GM18499 (cell line): ENCODE data around the gene RPUSD1.
"Not testable (repeated sequence)": the region's sequence is repeated elsewhere in the genome, so short reads cannot be mapped to it uniquely, and the experiment has no call there.

Source experiments
- ATAC-seq: cut with Tn5 transposase; IDR thresholded peaks from one replicate; pipeline ENCODE4 v1.9.1; 2021; ENCODE audit warnings: moderate number of reproducible peaks; ENCODE audit not compliant: insufficient read depth, unreplicated experiment

The RPUSD1 gene

DNA sequence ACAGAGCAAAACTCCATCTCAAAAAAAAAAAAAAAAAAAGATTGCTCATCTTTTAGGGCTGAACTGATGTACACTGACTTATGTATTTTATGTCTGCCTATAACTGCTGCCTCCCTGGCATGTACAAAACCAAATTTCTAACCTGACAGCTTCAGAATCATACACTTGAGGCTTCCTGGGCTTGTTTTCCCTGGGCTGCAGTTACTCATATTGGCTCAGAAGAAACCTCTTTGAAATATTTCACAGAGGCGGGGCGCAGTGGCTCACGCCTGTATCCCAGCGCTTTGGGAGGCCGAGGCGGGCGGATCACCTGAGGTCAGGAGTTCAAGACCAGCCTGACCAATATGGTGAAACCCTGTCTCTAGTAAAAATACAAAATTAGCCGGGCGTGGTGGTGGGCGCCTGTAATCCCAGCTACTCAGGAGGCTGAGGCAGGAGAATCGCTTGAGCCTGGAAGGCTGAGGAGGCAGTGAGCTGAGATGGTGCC is 34.0 kb downstream of the RPUSD1 start:
- ATAC-seq = not testable (repeated sequence)

- ATAC-seq = no peak
Observed at GRCh38 chr16:752007-752312, 36.2 kb downstream of the RPUSD1 start.

DNA sequence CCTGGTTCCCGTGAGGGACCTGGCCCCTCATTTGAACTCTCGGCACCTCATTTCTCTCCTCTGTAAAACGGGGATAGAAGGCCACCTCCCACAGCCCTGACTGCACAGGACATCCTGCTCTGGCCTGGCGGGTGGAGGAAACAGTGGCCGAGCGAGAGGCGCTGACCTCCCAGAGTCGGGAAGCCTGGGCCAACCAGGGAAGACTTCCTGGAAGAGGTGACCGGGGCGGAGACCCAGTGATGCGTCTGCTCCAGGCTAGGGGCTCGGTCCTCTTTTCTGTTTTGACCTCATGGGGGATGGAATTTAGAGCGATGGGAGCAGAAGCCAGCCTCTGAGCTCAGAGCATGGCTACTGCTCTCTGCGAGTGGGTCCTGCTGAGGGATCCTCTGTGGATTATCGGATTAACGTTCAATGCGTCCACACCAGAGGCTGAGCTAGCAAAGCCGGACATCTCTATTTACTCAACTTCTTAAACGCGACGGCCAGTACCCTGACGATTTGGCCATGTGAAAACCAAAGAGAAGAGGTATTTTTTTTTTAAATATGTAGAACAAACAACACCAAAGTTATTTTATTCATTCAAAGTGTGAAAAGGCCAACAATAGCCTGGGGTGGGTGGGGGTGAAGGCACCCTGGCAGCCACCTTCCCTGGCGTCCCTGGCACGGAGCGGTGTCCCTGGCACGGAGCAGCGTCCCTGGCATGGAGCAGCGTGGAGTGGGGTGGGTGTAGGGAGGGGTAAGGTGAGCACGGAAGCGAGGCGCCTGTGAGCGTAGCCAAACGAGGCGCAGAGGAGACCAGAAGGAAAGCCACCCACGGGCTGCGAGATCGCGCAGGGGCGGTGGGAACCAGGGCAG is 36.8 kb downstream of the RPUSD1 start:
- no peak for ATAC-seq

DNA sequence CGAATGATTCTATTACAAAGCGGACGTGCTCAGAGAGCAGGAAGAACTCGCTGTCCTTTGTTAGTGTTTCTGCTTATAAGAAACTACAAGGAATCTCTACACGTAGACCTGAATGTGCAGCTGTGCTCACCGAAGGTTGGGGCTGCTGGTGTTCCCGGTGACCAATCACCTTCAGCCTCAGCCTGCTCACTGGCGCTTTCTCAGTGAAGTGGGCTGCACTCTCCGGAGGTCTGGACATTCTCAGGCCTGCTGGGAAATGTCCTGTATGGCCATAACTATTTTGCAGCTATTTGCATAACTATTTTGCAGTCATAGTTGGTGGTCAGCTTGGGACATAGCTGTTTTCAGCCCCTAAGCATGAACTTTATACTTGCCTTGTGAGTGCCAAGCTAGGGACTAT is 37.7 kb downstream of the RPUSD1 start:
- ATAC-seq = no peak

GRCh38 chr16:749010-749409 is 39.2 kb downstream of the RPUSD1 start:
- no peak for ATAC-seq

GRCh38 chr16:747978-748746 is 40.0 kb downstream of the RPUSD1 start:
- ATAC-seq = no peak

DNA sequence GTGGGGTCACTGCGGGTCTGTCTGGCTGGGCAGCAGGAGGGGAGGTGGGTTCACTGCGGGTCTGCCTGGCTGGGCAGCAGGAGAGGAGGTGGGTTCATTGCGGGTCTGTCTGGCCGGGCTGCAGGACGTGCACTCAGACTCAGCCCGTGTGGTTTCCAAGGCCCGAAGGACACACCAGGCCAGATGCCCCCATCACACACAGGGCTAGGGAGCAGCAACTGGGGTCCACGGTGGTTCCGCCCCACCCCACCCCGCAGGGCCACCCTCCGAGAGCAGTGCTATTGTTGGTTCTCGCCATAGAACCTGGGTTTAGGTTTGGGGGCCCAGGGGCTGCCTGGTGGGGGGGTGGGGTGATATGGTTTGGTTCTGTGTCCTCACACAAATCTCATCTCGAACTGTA is 41.5 kb downstream of the RPUSD1 start:
- no peak for ATAC-seq

DNA sequence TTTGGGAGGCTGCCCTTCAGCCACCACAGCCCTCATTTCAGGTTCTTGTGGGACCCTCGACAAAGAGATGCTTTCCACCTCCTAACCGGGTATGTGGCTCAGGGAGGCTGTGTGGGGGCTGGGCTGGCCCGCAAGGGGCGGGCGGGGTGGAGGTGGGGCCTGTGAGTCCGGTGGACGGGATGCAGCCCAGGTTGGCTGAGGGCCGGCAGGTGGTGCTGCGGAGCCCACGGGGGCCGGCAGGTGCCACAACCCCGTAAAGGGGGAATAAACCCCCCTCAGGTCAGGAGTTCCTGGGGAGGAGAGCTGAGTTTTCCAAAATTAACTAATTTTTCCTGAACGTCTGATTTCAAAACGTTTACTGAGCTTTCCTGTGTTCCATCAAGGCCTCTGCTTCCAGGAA is 42.4 kb downstream of the RPUSD1 start:
- ATAC-seq = no peak

DNA sequence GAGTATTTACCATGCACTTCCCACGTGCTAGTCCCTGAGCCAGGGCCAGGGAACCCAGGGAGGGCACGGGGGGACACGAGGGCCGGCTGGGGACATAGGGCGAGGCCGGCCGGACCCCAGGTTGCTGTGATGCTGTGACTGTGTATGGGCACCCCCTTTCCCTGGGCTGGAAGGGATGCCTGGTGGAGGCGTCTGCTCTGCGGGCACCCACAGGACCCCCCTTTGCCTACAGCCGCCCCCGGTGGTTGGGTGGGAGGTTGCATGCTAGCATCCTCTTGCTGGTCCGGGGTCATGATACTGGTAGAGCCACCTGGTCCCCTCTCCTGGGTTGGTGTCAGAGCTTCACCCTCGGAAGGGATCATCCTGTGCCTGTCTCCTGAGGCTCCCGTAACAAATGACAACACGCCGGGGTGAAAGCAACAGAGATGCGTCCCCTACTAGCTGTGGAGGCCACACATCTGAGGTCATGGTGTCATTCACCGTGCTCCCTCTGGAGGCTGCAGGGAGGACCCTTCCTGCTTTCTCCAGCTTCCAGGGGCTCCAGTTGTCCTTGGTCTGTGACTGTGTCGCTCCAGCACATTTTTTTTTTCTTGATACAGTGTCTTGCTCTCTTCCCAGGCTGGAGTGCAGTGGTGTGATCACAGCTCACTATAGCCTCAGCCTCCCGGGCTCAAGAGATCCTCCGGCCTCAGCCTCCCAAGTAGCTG is 44.2 kb downstream of the RPUSD1 start:
- no peak for ATAC-seq

GRCh38 chr16:742894-743293 is 45.3 kb downstream of the RPUSD1 start:
- not testable (repeated sequence) for ATAC-seq

GRCh38 chr16:741986-742629 is 46.1 kb downstream of the RPUSD1 start:
- no peak for ATAC-seq

DNA sequence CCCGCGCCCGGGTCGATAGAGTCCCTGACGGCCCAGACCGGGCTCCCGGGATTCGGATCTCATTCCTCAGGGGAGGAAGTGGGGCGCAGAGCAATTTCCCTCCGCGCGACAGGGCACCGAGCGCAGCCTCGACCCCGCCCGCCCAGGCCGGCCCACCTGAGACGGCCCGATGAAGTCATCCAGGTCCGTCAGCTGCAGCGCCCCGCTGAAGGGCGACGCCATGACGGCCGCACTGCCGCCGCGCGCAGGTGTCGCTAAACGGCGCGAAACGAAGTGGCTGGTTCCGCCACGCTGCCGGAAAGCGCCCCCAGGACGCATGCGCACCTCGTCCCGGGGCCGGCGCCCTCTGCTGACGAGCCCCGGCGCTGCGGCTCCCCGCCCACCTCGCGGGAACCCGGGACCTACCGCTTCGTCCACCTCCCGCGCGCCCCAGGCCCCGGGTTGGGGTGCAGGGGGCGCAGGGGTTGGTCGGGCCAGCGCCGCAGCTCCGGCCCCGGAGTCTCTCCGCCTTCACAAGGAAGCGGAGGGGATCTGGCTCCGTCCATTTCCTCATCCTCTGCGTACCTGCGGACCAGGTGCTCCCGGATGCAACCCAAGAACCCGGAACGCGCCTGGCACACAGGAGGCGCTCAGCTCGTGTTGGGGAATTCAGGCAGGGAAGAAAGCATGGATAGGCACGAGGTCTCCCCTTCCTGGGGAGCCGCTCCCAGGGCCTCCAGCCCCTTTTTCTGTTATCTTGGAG is 47.2 kb downstream of the RPUSD1 start, which contains the start of gene CIAO3:
CIAO3 (minus strand) TSS at position 234 of the 742 bp plus-strand sequence; CDS start at position 222, 12 bp downstream.
- ATAC-seq = no peak

GRCh38 chr16:740459-740763 is 47.8 kb downstream of the RPUSD1 start:
- no peak for ATAC-seq

DNA sequence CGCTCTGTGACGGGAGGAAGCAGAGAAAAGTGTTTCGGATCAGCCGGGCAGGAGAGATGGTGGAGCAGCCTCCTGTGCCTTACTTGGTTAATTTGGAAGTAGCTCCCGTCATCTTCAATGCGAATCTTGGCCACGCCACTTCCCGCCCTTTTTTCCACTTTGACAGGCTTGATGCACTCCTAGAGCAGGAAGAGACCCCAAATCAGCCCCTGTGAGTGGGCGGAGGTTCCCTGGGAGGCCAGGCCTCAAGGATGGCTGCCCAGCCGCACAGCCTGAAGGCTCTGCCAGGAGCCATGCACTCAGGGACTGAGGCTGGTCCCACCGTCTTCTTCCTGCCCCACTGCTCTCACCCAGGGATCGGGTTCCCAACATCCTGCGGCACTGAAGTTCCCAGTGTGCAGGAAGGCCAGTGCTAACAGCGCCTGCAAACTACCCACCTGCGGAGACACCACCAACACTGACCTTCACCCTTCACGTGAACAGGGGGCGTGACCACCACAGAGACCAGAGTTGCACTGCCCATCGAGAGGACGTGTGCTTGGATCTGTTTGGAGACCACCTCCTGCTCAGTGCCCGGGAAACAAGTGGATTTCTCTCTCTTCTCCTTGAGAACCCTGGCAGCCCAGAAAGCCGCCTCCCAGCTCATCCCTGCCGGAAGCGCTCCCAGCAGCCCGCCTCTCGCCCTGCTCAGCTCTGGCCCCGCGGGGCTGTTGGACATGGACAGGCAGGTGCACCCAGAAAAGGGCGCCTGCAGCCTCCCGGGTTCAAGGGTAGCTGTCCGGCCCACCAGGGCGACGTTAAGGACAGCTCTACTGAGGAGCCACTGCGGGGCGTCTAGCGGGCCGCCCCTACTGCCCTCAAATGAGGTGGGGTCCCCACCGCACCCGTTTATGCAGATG is 48.4 kb downstream of the RPUSD1 start:
- no peak for ATAC-seq

DNA sequence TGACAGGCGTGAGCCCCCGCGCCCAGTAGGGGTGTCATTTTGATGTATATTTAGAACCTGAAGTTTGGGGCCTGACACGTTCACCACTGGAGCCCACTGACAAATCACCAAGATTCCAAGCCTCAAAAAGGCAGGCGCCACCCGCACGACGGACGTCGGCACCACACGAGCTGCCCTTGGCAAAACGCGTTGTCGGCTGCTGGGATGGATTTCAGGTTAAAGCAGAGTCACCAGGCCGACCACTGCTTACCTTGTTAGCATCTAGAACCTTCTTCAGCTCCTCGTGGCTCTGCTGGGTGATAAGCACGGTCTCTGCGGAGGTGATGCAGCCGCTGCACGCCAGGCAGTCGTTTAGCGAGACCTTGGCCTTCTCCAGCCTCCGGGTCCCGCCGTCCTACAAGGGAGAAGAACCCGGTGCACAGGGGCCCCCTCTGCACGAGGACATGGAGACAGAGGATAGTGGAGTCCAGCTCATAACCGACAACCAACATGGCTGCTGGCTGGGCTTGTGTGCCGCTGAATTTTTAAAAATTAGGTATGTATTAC is 51.2 kb downstream of the RPUSD1 start:
- ATAC-seq = no peak

DNA sequence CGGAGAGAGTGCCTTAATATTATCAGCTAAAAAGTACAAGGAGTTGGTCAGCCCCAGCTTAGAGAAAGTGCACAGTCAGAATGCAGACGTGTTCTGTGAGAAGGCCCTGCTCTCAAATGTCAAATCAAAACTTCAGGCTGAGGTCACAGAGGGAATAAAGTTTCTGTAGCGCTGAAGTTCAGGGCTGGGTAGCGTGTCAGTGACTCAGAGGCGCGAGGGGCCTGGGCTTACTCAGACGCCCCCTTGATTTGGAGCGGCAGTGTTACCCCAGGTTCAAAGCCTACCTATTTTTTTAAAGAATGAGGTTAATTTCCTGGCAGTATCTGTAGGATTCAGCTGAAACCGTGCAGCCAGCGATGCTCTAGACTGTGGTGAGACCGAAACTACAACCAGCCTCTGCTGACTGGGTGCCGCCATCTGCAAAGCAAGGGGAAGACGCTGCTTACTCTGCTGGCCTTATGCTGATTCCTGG is 52.2 kb downstream of the RPUSD1 start:
- no peak for ATAC-seq

DNA sequence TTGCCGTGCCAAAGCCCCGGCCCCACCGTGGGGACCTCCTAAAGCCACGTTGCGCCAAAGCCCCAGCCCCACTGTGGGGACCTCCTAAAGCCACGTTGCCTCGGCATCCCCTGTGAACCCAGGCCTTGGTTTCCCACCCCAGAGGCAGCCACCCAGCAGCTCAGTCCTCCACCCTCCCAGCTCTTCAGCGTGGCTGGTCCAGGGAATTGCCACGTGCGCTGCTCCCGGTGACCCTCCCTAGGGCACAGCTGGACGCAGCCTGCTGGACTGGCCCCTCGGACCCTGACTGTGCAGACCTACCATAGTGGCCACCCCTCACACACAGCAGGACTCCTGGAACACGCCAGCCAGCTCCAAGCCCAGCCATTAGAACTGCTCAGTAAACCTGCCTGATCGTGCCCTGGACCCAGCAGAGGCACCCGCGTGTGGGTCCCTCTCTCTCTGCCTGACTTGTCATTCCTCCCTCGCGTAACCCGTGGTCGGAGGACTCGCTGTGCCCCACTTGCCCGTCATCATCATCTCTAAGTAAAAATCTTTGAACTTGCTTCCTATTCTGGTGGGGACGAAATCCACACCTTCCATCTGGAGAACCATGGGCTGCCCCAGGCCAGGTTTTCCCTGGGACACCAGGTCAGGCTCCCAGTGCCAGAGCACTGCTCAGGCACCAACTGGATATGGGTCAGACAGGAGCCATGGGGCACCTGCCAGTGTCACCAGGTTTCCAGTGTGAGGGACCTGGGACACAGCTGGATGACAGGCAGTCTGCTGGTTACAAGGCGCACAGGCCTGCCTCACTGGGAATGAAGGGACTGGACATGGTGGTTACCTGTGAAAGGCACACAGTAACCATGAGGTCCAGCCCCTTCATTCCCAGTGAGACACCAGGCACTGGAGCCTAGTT is 53.0 kb downstream of the RPUSD1 start:
- ATAC-seq = no peak
